Vagina (tissue), 2 donors: ENCODE results near the gene SORCS2. TPM values are rescaled to one million over a fixed set of nuclear protein-coding genes. Genes with fewer than 3 reads are reported as not detected.

Source experiments
- DNase-seq, 2 donors: peaks; one replicate each; pipeline ENCODE4 v3.0.0-alpha.2; 2017; ENCODE audit errors: extremely low spot score in 2 of 2
- H3K27ac ChIP-seq: fragments of 200-600 bp; sonication (generic); one replicate; pipeline ENCODE4 v1.5.1; 2019
- H3K27me3 ChIP-seq: fragments of 200-600 bp; sonication (generic); one replicate; pipeline ENCODE4 v1.5.1; 2019
- H3K36me3 ChIP-seq, 2 donors: fragments of 200-600 bp; sonication (generic); one replicate each; pipeline ENCODE4 v1.5.1; 2017 to 2019
- H3K4me1 ChIP-seq: fragments of 200-600 bp; sonication (generic); one replicate; pipeline ENCODE4 v1.5.1; 2019
- H3K4me3 ChIP-seq, 2 donors: fragments of 200-600 bp; sonication (generic); 1 replicate in 1 of 2; 2 replicates in 1 of 2; pipeline ENCODE4 v1.5.1; 2016 to 2019
- H3K9me3 ChIP-seq: fragments of 200-600 bp; sonication (generic); one replicate; pipeline ENCODE4 v1.5.1; 2019
- POLR2A ChIP-seq, 2 donors: fragments of 450-650 bp; IDR thresholded peaks; one replicate each; pipeline ENCODE4 v1.6.1; 2017; ENCODE audit warnings: antibody characterized with exemption in 2 of 2, mild to moderate bottlenecking in 2 of 2, moderate library complexity in 2 of 2
- POLR2AphosphoS5 ChIP-seq, 2 donors: sonication (generic); formaldehyde crosslinking; IDR thresholded peaks; one replicate each; pipeline ENCODE4 v1.9.0; 2017; ENCODE audit warnings: antibody characterized with exemption in 2 of 2, mild to moderate bottlenecking in 2 of 2, low read depth in 1 of 2; ENCODE audit not compliant: insufficient read depth in 1 of 2
- intact Hi-C: fragments of 100-400 bp; cut with DNase I; formaldehyde crosslinking; loops from one replicate; pipeline ENCODE4 v1.15.1; 2023
- total RNA-seq: library from RNA; depleted of rRNA; stranded (reverse); fragments of >200 nt; gene quantifications from one replicate; pipeline ENCODE4 v1.2.3, GENCODE V29; 2016
- TF ChIP-seq, protein P1 (sequence below), 3 experiments: fragments of 450-650 bp in 2 of 3; fragments of 200-600 bp in 1 of 3; sonication (generic) in 1 of 3; IDR thresholded peaks; one replicate each; pipeline ENCODE4 v1.5.1; 2017 to 2019; ENCODE audit warnings: antibody characterized with exemption in 3 of 3, mild to moderate bottlenecking in 2 of 3, moderate library complexity in 2 of 3

Gene SORCS2
- total RNA-seq, 1 donor from 2014 or later: 5.4 TPM

DNA sequence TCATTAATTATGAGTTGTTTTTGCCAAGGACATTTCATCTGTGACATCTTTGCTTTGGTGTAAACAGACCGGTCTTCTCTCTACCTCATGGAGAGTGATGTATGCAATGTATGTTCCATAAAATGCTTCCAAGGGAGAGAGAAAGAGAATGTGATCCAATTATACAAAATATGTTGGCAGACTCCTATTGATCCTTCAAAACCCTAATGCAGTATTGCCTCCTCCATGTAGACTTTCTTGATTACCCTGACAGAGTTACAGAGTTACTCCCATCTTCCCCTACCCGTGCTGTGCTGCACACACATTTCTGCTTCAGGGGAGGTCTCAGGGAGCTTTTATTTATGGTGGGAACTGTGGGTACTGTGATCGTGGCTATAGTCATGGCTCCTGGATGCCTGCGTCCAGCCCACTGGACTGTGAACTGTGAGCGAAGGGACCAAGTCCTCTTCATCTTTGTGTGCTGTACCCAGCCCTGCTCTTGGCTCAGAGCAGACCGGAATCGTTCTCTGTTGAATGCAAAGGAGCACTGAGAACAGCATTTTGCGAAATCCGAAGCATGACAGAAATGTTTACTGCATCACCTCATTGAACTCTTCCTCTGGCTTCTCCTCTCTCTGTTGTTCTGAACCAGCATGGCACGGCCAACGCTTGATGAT, 32.7 kb downstream of the SORCS2 start:
- Histone ChIP-seq H3K36me3 (no peaks in the 10 kb centered on the region), H3K9me3 (no peaks in the 10 kb centered on the region), H3K27ac (no peak overlapping the region), H3K4me1 (no peaks in the 10 kb centered on the region), H3K4me3 (no peak overlapping the region), H3K27me3 (no peaks in the 10 kb centered on the region)
- intact Hi-C loops: no loop called here
- no peak for TF ChIP-seq POLR2AphosphoS5 (IDR thresholded peaks at IDR 0.05; ENCODE audit: insufficient read depth in 1 of 2, low read depth in 1 of 2)
- TF ChIP-seq, protein P1, sequence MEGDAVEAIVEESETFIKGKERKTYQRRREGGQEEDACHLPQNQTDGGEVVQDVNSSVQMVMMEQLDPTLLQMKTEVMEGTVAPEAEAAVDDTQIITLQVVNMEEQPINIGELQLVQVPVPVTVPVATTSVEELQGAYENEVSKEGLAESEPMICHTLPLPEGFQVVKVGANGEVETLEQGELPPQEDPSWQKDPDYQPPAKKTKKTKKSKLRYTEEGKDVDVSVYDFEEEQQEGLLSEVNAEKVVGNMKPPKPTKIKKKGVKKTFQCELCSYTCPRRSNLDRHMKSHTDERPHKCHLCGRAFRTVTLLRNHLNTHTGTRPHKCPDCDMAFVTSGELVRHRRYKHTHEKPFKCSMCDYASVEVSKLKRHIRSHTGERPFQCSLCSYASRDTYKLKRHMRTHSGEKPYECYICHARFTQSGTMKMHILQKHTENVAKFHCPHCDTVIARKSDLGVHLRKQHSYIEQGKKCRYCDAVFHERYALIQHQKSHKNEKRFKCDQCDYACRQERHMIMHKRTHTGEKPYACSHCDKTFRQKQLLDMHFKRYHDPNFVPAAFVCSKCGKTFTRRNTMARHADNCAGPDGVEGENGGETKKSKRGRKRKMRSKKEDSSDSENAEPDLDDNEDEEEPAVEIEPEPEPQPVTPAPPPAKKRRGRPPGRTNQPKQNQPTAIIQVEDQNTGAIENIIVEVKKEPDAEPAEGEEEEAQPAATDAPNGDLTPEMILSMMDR (IDR thresholded peaks at IDR 0.05): no peak
- no peak for TF ChIP-seq POLR2A (IDR thresholded peaks at IDR 0.05)
- no peak for DNase-seq

DNA sequence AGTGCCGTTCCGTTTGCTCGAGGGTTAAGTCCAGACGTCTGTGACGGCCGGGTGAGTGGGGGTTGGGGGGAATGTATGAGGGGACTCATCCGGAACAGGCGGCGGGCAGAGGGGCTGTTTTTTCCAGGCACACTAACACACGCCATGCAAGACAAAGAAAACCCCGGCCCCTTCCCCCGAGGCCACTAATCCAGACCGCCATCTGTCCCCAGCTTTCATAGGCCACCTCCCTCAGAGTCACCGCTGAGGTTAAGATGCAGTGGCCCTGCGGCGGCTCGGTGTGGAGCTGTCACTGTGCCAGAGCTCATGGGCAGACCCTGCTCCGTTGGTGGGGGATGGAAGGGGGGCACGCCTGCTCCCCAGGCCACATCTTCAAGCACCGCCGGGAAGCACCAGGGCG, 34.1 kb downstream of the SORCS2 start:
- Histone ChIP-seq H3K4me1 (no peaks in the 10 kb centered on the region), H3K27me3 (no peaks in the 10 kb centered on the region), H3K36me3 (no peaks in the 10 kb centered on the region), H3K27ac (no peak overlapping the region), H3K4me3 (no peak overlapping the region), H3K9me3 (no peaks in the 10 kb centered on the region)
- TF ChIP-seq POLR2AphosphoS5 (IDR thresholded peaks at IDR 0.05; ENCODE audit: insufficient read depth in 1 of 2, low read depth in 1 of 2) (no peak), POLR2A (IDR thresholded peaks at IDR 0.05) (no peak)
- TF ChIP-seq, protein P1 (IDR thresholded peaks at IDR 0.05): no peak
- intact Hi-C loops: no loop called here
- DNase-seq: no peak

DNA sequence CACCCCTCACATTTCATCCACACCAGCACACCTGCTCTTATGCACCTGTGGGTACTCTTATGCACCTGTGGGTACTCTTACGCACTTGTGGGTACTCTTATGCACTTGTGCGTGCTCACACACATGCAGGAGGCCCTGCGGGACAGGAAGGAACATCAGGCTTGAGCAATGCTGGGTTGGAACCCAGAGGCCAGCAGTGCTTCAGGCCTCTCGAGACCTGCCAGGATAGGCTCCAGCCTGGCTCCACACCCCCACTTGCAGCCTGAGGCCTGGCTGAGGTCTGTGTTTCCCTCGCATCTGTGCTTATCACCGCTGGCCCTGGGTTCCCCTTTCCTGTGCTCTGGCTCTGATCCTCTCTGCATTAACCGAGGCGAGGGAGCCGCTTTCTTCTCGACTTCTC, 34.7 kb downstream of the SORCS2 start:
- intact Hi-C loops: no loop called here
- Histone ChIP-seq H3K4me3 (no peak overlapping the region), H3K9me3 (no peaks in the 10 kb centered on the region), H3K36me3 (no peaks in the 10 kb centered on the region), H3K27me3 (no peaks in the 10 kb centered on the region), H3K27ac (no peak overlapping the region), H3K4me1 (no peaks in the 10 kb centered on the region)
- TF ChIP-seq, protein P1 (IDR thresholded peaks at IDR 0.05): no peak
- TF ChIP-seq POLR2AphosphoS5 (IDR thresholded peaks at IDR 0.05; ENCODE audit: insufficient read depth in 1 of 2, low read depth in 1 of 2): no peak
- DNase-seq: no peak

DNA sequence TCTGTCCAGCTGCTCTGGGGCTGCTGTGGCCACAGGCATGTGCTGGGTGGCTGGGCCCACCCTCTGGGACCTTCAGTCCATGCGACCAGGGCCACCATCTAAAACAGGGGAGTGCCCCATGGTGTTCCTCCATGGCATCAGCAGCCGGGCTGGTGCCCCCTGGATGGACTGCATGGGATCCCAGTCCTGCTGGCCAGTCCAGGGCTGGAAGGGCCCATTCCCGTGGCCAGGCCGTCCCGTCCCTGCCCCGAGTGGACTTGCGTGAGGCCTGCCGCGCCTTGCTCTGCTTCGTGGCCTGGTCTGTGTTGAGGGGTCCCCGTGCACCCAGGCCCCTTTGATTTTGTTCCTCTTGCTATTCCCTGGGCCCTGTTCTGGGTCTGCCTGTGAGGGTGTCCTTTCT, 36.4 kb downstream of the SORCS2 start:
- no peak for DNase-seq
- Histone ChIP-seq H3K9me3 (no peaks in the 10 kb centered on the region), H3K36me3 (no peaks in the 10 kb centered on the region), H3K4me1 (no peaks in the 10 kb centered on the region), H3K4me3 (no peak overlapping the region), H3K27me3 (no peaks in the 10 kb centered on the region), H3K27ac (no peak overlapping the region)
- intact Hi-C loops: no loop called here
- no peak for TF ChIP-seq POLR2AphosphoS5 (IDR thresholded peaks at IDR 0.05; ENCODE audit: insufficient read depth in 1 of 2, low read depth in 1 of 2)
- TF ChIP-seq, protein P1 (IDR thresholded peaks at IDR 0.05): no peak
- TF ChIP-seq POLR2A (IDR thresholded peaks at IDR 0.05): no peak

DNA sequence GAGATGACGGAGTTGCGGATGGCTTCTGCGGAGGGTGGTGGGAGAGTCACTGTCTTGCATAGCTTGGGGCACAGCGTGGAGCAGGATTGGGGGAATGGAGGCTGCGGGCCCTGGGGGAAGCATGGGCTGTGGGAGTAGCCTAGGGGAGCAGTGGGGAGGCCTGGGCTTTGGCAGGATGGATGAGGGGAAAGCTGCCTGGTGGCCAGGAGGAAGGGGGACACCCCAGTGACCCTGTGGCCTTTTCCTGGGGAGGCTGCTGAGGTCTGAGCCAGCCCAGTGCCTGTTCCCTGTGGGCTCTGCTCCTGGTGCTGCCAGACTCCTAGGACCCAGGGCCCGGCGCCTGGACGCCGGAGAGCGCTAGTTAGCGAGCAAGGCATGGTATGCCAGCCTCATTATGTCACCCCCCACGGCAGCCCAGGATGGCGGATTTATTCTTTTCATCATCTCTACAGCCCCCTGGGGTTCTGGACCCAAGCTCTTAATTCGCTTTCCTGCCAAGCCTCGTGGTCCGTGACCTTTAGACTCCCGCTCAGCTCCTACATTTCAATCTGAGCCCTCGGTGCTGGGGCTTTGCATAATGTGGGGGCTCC, 39.8 kb downstream of the SORCS2 start:
- Histone ChIP-seq H3K27me3 (no peaks in the 10 kb centered on the region), H3K36me3 (no peaks in the 10 kb centered on the region), H3K27ac (no peak overlapping the region), H3K4me3 (no peak overlapping the region), H3K9me3 (no peaks in the 10 kb centered on the region), H3K4me1 (peaks cover 7% of the 10 kb centered on the region)
- DNase-seq: no peak
- TF ChIP-seq, protein P1 (IDR thresholded peaks at IDR 0.05): no peak
- TF ChIP-seq POLR2A (IDR thresholded peaks at IDR 0.05): no peak
- no peak for TF ChIP-seq POLR2AphosphoS5 (IDR thresholded peaks at IDR 0.05; ENCODE audit: insufficient read depth in 1 of 2, low read depth in 1 of 2)
- intact Hi-C loops: no loop called here
